ENCODE measurements around the gene MEIS2.

DNA sequence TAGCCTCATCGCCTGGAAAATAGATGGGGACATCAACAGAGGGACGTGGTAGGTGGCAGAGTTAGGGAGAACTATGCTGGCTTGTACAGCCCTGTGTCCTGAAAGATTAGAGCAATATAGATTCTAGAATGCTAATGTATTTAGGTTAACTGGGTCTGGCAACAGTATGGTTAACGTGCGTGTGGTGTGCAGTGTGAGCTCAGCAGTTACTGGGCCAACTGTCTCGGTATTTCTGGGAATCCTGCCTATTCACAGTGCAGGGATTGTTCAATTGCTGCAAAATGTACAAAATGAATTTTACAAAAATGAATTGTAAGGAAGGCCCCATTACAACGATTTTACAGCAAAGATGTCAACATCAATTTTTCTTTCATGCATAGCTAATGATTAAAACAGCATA is 20.6 kb downstream of the MEIS2 start:
- TF ChIP-seq, protein P1, sequence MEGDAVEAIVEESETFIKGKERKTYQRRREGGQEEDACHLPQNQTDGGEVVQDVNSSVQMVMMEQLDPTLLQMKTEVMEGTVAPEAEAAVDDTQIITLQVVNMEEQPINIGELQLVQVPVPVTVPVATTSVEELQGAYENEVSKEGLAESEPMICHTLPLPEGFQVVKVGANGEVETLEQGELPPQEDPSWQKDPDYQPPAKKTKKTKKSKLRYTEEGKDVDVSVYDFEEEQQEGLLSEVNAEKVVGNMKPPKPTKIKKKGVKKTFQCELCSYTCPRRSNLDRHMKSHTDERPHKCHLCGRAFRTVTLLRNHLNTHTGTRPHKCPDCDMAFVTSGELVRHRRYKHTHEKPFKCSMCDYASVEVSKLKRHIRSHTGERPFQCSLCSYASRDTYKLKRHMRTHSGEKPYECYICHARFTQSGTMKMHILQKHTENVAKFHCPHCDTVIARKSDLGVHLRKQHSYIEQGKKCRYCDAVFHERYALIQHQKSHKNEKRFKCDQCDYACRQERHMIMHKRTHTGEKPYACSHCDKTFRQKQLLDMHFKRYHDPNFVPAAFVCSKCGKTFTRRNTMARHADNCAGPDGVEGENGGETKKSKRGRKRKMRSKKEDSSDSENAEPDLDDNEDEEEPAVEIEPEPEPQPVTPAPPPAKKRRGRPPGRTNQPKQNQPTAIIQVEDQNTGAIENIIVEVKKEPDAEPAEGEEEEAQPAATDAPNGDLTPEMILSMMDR (conservative IDR thresholded peaks at IDR 0.05; ENCODE audit: low read depth, low read length): no peak
- no peak for TF ChIP-seq EZH2 (IDR thresholded peaks at IDR 0.05; ENCODE audit: borderline replicate concordance, low read depth, low read length, poor library complexity, severe bottlenecking)

Data from A673 (cell line).